K562 (cell line): ENCODE data around the gene LGALS3BP. TPM values are rescaled to one million over a fixed set of nuclear protein-coding genes. Genes with fewer than 3 reads are reported as not detected.

Source experiments
- ATAC-seq: fragments of 200-7000 bp; cut with Tn5 transposase; 3 replicates; pipeline ENCODE4 v1.9.1; 2020; ENCODE audit warnings: moderate library complexity
- BruUV-seq: library from RNA; stranded (reverse); fragments of 400-500 nt; replicated peaks from 2 replicates; lab custom pipeline; 2021; lab: Mats Ljungman, UMichigan
- CTCF ChIA-PET: fragments of 300-600 bp; formaldehyde crosslinking; extraction: SDS; loops from one replicate; lab custom pipeline; 2021; ENCODE audit warnings: low intra/inter-chr PET ratio; lab: Yijun Ruan, JAX
- POLR2A ChIA-PET: fragments of 300-600, 350-650 bp; sonication (Branson Sonifier 250); formaldehyde crosslinking; extraction: SDS; loops from one replicate; lab custom pipeline; 2021; ENCODE audit warnings: antibody characterized with exemption, inconsistent platforms; lab: Yijun Ruan, JAX
- DNase-seq, 4 experiments: peaks; one replicate each; pipeline versions ENCODE4 v3.0.0 to v3.0.0-alpha.2; 2011 to 2018; ENCODE audit warnings: low spot score in 3 of 4, mixed read lengths in 3 of 4; ENCODE audit errors: extremely low read depth in 1 of 4
- FAIRE-seq: peaks from 2 replicates; lab custom pipeline; 2011; peaks lifted over from hg19 to GRCh38; lab: Jason Lieb, UNC
- H2AFZ ChIP-seq: 2 replicates; pipeline ENCODE4 v1.6.0; 2011; ENCODE audit warnings: low read depth, low read length, control low read depth, inconsistent platforms
- H3K27ac ChIP-seq: fragments of 200-600 bp; 3 replicates; pipeline ENCODE4 v1.8.0; 2011; ENCODE audit warnings: low read depth, mild to moderate bottlenecking, control low read depth, inconsistent platforms, low read length, moderate library complexity, mixed read lengths; ENCODE audit errors: extremely low read depth
- H3K27me3 ChIP-seq, 2 experiments: fragments of 300-600 bp in 1 of 2; 2 replicates in 1 of 2; 3 replicates in 1 of 2; pipeline versions ENCODE4 v1.6.0 to v1.8.0; 2011; ENCODE audit warnings: inconsistent platforms in 2 of 2, low read length in 2 of 2, mild to moderate bottlenecking in 1 of 2, mixed read lengths in 1 of 2, moderate library complexity in 1 of 2; ENCODE audit not compliant: control insufficient read depth in 2 of 2, insufficient read depth in 2 of 2
- H3K36me3 ChIP-seq: fragments of 300-600 bp; 3 replicates; pipeline ENCODE4 v1.8.0; 2011; ENCODE audit warnings: mild to moderate bottlenecking, low read length, inconsistent platforms; ENCODE audit not compliant: control insufficient read depth, insufficient read depth
- H3K4me1 ChIP-seq, 2 experiments: fragments of 200-600 bp in 1 of 2; replicated peaks in 1 of 2; 2 replicates in 1 of 2; 3 replicates in 1 of 2; pipeline versions ENCODE4 v1.5.1 to v1.8.0; 2011; ENCODE audit warnings: inconsistent platforms in 2 of 2, low read length in 2 of 2, mild to moderate bottlenecking in 1 of 2, mixed read lengths in 1 of 2, moderate library complexity in 1 of 2; ENCODE audit not compliant: control insufficient read depth in 2 of 2, insufficient read depth in 2 of 2
- H3K4me2 ChIP-seq: 2 replicates; pipeline ENCODE4 v1.6.1; 2011; ENCODE audit warnings: low read length, control low read depth, inconsistent platforms, mixed read lengths; ENCODE audit not compliant: insufficient read depth
- H3K4me3 ChIP-seq: fragments of 200-600 bp; sonication (generic), shearing (Covaris generic); 2 replicates; pipeline ENCODE4 v1.5.1; 2016; ENCODE audit warnings: control low read depth, inconsistent platforms
- H3K79me2 ChIP-seq: fragments of 200-600 bp; 3 replicates; pipeline ENCODE4 v1.8.0; 2011; ENCODE audit warnings: low read length, inconsistent platforms; ENCODE audit not compliant: control insufficient read depth, insufficient read depth
- H3K9ac ChIP-seq, 2 experiments: 2 replicates each; pipeline versions ENCODE4 v1.6.0 to v1.6.1; 2011; ENCODE audit warnings: low read depth in 2 of 2, low read length in 2 of 2, control low read depth in 1 of 2, inconsistent platforms in 1 of 2, mild to moderate bottlenecking in 1 of 2, mixed read lengths in 1 of 2; ENCODE audit not compliant: insufficient read depth in 1 of 2
- H3K9me1 ChIP-seq: one replicate; pipeline ENCODE4 v1.6.0; 2011; ENCODE audit warnings: inconsistent platforms, mild to moderate bottlenecking, low read length, moderate library complexity; ENCODE audit not compliant: control insufficient read depth, insufficient read depth
- H3K9me3 ChIP-seq: replicated peaks from 2 replicates; pipeline ENCODE4 v1.5.1; 2011; ENCODE audit warnings: low read depth, low read length, inconsistent platforms; ENCODE audit not compliant: control insufficient read depth, insufficient read depth
- H4K20me1 ChIP-seq: replicated peaks from 2 replicates; pipeline ENCODE4 v1.6.1; 2011; ENCODE audit warnings: low read length, inconsistent platforms, mixed read lengths; ENCODE audit not compliant: control insufficient read depth, insufficient read depth
- CCNT2 ChIP-seq: IDR thresholded peaks from 2 replicates; pipeline ENCODE4 v1.6.1; 2011; ENCODE audit warnings: borderline replicate concordance, low read depth, mild to moderate bottlenecking, moderate library complexity, mixed read lengths, low read length; ENCODE audit not compliant: insufficient read length; ENCODE audit errors: extremely low read depth
- SNRNP70 ChIP-seq: fragments of 200-400 bp; formaldehyde crosslinking; optimal IDR thresholded peaks from 2 replicates; pipeline ENCODE3; 2017; ENCODE audit warnings: low read depth, low read length
- U2AF2 ChIP-seq: fragments of 200-400 bp; formaldehyde crosslinking; optimal IDR thresholded peaks from 2 replicates; pipeline ENCODE3; 2017; ENCODE audit warnings: low read depth, mild to moderate bottlenecking, low read length
- WGBS: fragments of 100-300 bp; shearing (Covaris generic); methylation state at CpG from one replicate; pipeline ENCODE4 v1.1.6; 2016; ENCODE audit warnings: low coverage, mixed read lengths; ENCODE audit not compliant: insufficient coverage; ENCODE audit errors: missing lambda C conversion rate; 5-methylcytosine and 5-hydroxymethylcytosine counted together
- in situ Hi-C: fragments of 300-500 bp; cut with MboI; formaldehyde crosslinking; loops from 4 replicates; pipeline ENCODE4 v1.15.0; 2018; ENCODE audit warnings: inconsistent platforms, mixed read lengths
- intact Hi-C: fragments of 100-400 bp; cut with micrococcal nuclease; formaldehyde crosslinking; loops from 2 replicates; pipeline ENCODE4 v1.14.2; 2022
- polyA plus RNA-seq, 8 experiments: library from polyadenylated mRNA; depleted of rRNA in 4 of 8; stranded (reverse) in 5 of 8; unstranded in 3 of 8; fragments of >200 nt; fragmentation: Nextera tagmentation in 2 of 8; fragmentation: Illumina TruSeq in 1 of 8; extraction: Ambion mirVana in 2 of 8; extraction: Trizol in 1 of 8; gene quantifications; 2 replicates each; pipeline versions ENCODE4 v1.2.1 to v1.2.3, GENCODE V29; 2011 to 2014; ENCODE audit warnings: inconsistent platforms in 1 of 8, missing spikeins in 1 of 8
- total RNA-seq, 7 experiments: library from RNA; depleted of rRNA in 6 of 7; stranded (reverse); fragments of >200 nt in 6 of 7; fragmentation: Illumina TruSeq in 2 of 7; extraction: Trizol in 2 of 7; gene quantifications; 2 replicates each; pipeline versions ENCODE4 v1.2.1 to v1.2.3, GENCODE V29; 2011 to 2021; ENCODE audit warnings: low replicate concordance in 1 of 7
- TF ChIP-seq, protein P1 (sequence below): IDR thresholded peaks from 3 replicates; pipeline ENCODE4 v1.6.1; 2011; ENCODE audit warnings: borderline replicate concordance, mild to moderate bottlenecking, moderate library complexity; ENCODE audit not compliant: insufficient read length; ENCODE audit errors: extremely low read depth
- TF ChIP-seq, protein P2 (sequence below): IDR thresholded peaks from 3 replicates; pipeline ENCODE4 v1.6.1; 2011; ENCODE audit warnings: borderline replicate concordance, mild to moderate bottlenecking; ENCODE audit not compliant: insufficient read length, insufficient read depth

LGALS3BP gene
- total and polyA plus RNA-seq, 9 of the 15 experiments (the other 6 are each of a cell fraction or from before 2014, with no cell fraction given): 0.39 to 5.3 (median 3.2) TPM

DNA sequence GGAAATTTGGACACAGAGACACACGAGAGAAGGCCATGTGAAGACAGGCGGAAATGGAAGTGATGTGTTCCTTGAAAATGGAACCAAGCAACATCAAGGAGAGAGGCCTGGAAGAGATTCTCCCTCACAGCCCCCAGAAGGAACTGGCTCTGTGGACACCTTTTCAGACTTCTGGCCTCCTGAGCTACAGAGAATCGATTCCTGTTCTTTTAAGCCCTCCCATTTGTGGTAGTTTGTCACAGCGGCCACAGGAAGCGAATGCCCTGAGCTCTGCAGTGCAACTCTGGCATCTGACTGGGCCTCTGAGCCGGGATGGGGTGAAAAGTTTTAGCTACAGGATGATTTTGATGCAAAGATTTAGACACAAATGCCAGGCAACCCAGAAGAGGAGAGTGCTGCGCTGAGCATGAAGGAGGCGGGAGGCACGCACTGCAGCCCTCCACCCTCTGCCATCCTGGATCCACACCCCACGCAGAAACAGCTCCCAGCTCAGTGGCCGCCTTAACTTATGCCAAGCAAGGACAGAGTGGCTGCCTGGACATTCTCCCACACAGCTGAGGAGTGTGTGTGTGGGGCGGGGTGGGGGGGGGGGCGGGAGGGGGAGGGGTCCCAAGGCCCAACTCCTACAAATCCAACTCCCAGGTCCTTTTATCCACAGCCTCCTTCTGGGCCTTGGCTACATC, 56.8 kb downstream of the LGALS3BP start:
- no peak overlapping the region for H3K4me2 ChIP-seq
- POLR2A ChIA-PET: no interaction called here
- no peaks in the 10 kb centered on the region for H3K36me3 ChIP-seq
- H3K27me3 ChIP-seq: peaks cover 49 to 74% of the 10 kb centered on the region in 2 experiments; a peak in 4 of 5 replicates
- H2AFZ ChIP-seq: no peak overlapping the region
- in situ Hi-C loops: no loop called here
- no peak overlapping the region for H3K27ac ChIP-seq
- H3K4me3 ChIP-seq: no peak overlapping the region
- ATAC-seq (no peak), FAIRE-seq (no peak)
- H3K9me1 ChIP-seq: no peaks in the 10 kb centered on the region
- no peaks in the 10 kb centered on the region for H3K9me3 ChIP-seq
- H3K9ac ChIP-seq: no peak overlapping the region
- intact Hi-C loops: no loop called here
- H3K79me2 ChIP-seq: no peaks in the 10 kb centered on the region
- TF ChIP-seq, protein P1, sequence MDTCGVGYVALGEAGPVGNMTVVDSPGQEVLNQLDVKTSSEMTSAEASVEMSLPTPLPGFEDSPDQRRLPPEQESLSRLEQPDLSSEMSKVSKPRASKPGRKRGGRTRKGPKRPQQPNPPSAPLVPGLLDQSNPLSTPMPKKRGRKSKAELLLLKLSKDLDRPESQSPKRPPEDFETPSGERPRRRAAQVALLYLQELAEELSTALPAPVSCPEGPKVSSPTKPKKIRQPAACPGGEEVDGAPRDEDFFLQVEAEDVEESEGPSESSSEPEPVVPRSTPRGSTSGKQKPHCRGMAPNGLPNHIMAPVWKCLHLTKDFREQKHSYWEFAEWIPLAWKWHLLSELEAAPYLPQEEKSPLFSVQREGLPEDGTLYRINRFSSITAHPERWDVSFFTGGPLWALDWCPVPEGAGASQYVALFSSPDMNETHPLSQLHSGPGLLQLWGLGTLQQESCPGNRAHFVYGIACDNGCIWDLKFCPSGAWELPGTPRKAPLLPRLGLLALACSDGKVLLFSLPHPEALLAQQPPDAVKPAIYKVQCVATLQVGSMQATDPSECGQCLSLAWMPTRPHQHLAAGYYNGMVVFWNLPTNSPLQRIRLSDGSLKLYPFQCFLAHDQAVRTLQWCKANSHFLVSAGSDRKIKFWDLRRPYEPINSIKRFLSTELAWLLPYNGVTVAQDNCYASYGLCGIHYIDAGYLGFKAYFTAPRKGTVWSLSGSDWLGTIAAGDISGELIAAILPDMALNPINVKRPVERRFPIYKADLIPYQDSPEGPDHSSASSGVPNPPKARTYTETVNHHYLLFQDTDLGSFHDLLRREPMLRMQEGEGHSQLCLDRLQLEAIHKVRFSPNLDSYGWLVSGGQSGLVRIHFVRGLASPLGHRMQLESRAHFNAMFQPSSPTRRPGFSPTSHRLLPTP: no peak
- no peak for TF ChIP-seq CCNT2
- TF ChIP-seq U2AF2: no peak
- TF ChIP-seq SNRNP70: no peak
- TF ChIP-seq, protein P2, sequence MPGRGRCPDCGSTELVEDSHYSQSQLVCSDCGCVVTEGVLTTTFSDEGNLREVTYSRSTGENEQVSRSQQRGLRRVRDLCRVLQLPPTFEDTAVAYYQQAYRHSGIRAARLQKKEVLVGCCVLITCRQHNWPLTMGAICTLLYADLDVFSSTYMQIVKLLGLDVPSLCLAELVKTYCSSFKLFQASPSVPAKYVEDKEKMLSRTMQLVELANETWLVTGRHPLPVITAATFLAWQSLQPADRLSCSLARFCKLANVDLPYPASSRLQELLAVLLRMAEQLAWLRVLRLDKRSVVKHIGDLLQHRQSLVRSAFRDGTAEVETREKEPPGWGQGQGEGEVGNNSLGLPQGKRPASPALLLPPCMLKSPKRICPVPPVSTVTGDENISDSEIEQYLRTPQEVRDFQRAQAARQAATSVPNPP: no peak
- TF ChIP-seq, all 486 proteins: peak for 0
- Histone ChIP-seq H3K4me1 (peaks cover 0 to 22% of the 10 kb centered on the region in 2 experiments; a peak in 2 of 5 replicates), H4K20me1 (peaks cover 18% of the 10 kb centered on the region)
- BruUV-seq: no TSS peak
- no peak for DNase-seq
- WGBS: 26% methylated on average over 11 of the region's 13 CpGs
- CTCF ChIA-PET: no interaction called here
